Neural progenitor cell (in vitro differentiated cells): Measurements from ENCODE around the gene LHFPL2. TPM values are rescaled to one million over a fixed set of nuclear protein-coding genes. Genes with fewer than 3 reads are reported as not detected.
A peak's percentile ranks its signal among the peaks of the same experiment; 100 is the strongest.

Source experiments
- DNase-seq: peaks from one replicate; pipeline ENCODE4 v3.0.0-alpha.2; 2016; ENCODE audit warnings: low spot score
- H2AFZ ChIP-seq: fragments of 200-600 bp; sonication (generic); replicated peaks from 2 replicates; pipeline ENCODE4 v1.6.1; 2016; ENCODE audit warnings: antibody characterized with exemption
- H3F3A ChIP-seq: fragments of 200-600 bp; sonication (generic); 2 replicates; pipeline ENCODE4 v1.6.1; 2016; ENCODE audit warnings: antibody characterized with exemption, low read depth
- H3K27ac ChIP-seq: fragments of 200-600 bp; sonication (generic); 2 replicates; pipeline ENCODE4 v1.5.1; 2016; ENCODE audit warnings: mild to moderate bottlenecking
- H3K27me3 ChIP-seq: fragments of 200-600 bp; sonication (generic); 2 replicates; pipeline ENCODE4 v1.6.1; 2016; ENCODE audit warnings: mild to moderate bottlenecking, moderate library complexity
- H3K36me3 ChIP-seq: fragments of 200-600 bp; sonication (generic); 2 replicates; pipeline ENCODE4 v1.5.1; 2016
- H3K4me1 ChIP-seq: fragments of 200-600 bp; sonication (generic); 2 replicates; pipeline ENCODE4 v1.6.1; 2016; ENCODE audit warnings: mixed run types
- H3K4me2 ChIP-seq: fragments of 200-600 bp; sonication (generic); 2 replicates; pipeline ENCODE4 v1.6.1; 2016
- H3K4me3 ChIP-seq: fragments of 200-600 bp; sonication (generic); 2 replicates; pipeline ENCODE4 v1.5.1; 2016
- H3K79me2 ChIP-seq: fragments of 200-600 bp; sonication (generic); 2 replicates; pipeline ENCODE4 v1.6.1; 2016; ENCODE audit warnings: low read depth
- H3K9ac ChIP-seq: fragments of 200-600 bp; sonication (generic); 2 replicates; pipeline ENCODE4 v1.6.1; 2016
- H3K9me3 ChIP-seq: fragments of 200-600 bp; sonication (generic); 2 replicates; pipeline ENCODE4 v1.5.1; 2016; ENCODE audit warnings: low read depth
- H4K20me1 ChIP-seq: fragments of 200-600 bp; sonication (generic); 2 replicates; pipeline ENCODE4 v1.6.1; 2016; ENCODE audit warnings: low read depth
- H3K27ac Mint-ChIP-seq: 3 replicates; pipeline ENCODE4 v1.8.0; 2021; ENCODE audit warnings: mixed read lengths
- H3K27me3 Mint-ChIP-seq: 2 replicates; pipeline ENCODE4 v1.8.0; 2022; ENCODE audit warnings: low read depth, mild to moderate bottlenecking, inconsistent platforms, moderate library complexity, mixed read lengths; ENCODE audit not compliant: insufficient read depth
- H3K36me3 Mint-ChIP-seq: 3 replicates; pipeline ENCODE4 v1.8.0; 2021; ENCODE audit warnings: mixed read lengths
- H3K4me1 Mint-ChIP-seq: 3 replicates; pipeline ENCODE4 v1.8.0; 2021; ENCODE audit warnings: mixed read lengths
- H3K4me3 Mint-ChIP-seq: 3 replicates; pipeline ENCODE4 v1.8.0; 2021; ENCODE audit warnings: mild to moderate bottlenecking, moderate library complexity, mixed read lengths
- H3K9me3 Mint-ChIP-seq: 3 replicates; pipeline ENCODE4 v1.8.0; 2020; ENCODE audit warnings: mixed read lengths
- EZH2 ChIP-seq: fragments of 200-600 bp; sonication (generic); IDR thresholded peaks from 2 replicates; pipeline ENCODE4 v1.6.1; 2017; ENCODE audit warnings: antibody characterized with exemption, mild to moderate bottlenecking, moderate library complexity
- EZH2phosphoT487 ChIP-seq: fragments of 200-600 bp; sonication (generic); IDR thresholded peaks from 2 replicates; pipeline ENCODE4 v1.6.1; 2017; ENCODE audit warnings: antibody characterized with exemption
- total RNA-seq: library from RNA; depleted of rRNA; stranded (reverse); fragments of >200 nt; gene quantifications from 2 replicates; pipeline ENCODE4 v1.2.3, GENCODE V29; 2015; ENCODE audit warnings: low replicate concordance
- TF ChIP-seq, protein P1 (sequence below): fragments of 200-600 bp; sonication (generic); IDR thresholded peaks from 2 replicates; pipeline ENCODE4 v1.5.1; 2017; ENCODE audit warnings: antibody characterized with exemption, mild to moderate bottlenecking

Gene LHFPL2
- total RNA-seq, 1 donor from 2014 or later, result 21.1 TPM

DNA sequence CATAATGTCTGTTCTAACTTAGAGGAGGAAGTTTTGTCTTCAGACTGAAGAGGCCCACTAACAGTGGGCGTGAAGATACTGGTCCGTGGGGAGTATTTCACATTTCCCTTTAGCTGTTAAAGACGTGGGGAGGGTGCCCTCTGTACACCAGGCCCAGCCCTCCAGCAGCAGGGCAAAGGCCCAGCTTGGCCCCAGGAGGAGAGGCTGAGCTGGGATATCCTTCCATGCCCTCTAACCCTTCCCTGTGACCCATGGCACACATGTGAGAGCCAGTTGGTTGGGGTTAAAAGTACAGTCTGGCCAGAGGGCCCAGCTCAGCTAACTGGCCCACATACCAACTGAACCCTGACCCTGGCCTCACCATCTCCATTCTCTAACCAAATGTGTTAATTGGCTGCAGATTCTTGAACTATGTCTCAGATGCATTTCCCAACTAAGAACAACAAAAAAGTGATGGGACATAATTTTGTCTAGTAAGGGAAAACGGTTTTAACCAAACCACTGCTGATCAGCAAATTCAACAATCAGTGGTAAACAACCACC, 74.4 kb downstream of the LHFPL2 start:
- Mint-ChIP-seq H3K4me3 (no peak overlapping the region), H3K9me3 (no peaks in the 10 kb centered on the region), H3K4me1 (peaks cover 32% of the 10 kb centered on the region), H3K27ac (no peak overlapping the region), H3K36me3 (peaks cover 4% of the 10 kb centered on the region), H3K27me3 (no peaks in the 10 kb centered on the region)
- H3K9ac ChIP-seq, result no peak overlapping the region
- H3K27ac ChIP-seq, result no peak overlapping the region
- no peak overlapping the region for H2AFZ ChIP-seq
- no peaks in the 10 kb centered on the region for H3K9me3 ChIP-seq
- DNase-seq, result no peak
- H3K4me2 ChIP-seq, result no peak overlapping the region
- H3F3A ChIP-seq, result no peaks in the 10 kb centered on the region
- TF ChIP-seq EZH2 (no peak), EZH2phosphoT487 (no peak)
- TF ChIP-seq, protein P1, sequence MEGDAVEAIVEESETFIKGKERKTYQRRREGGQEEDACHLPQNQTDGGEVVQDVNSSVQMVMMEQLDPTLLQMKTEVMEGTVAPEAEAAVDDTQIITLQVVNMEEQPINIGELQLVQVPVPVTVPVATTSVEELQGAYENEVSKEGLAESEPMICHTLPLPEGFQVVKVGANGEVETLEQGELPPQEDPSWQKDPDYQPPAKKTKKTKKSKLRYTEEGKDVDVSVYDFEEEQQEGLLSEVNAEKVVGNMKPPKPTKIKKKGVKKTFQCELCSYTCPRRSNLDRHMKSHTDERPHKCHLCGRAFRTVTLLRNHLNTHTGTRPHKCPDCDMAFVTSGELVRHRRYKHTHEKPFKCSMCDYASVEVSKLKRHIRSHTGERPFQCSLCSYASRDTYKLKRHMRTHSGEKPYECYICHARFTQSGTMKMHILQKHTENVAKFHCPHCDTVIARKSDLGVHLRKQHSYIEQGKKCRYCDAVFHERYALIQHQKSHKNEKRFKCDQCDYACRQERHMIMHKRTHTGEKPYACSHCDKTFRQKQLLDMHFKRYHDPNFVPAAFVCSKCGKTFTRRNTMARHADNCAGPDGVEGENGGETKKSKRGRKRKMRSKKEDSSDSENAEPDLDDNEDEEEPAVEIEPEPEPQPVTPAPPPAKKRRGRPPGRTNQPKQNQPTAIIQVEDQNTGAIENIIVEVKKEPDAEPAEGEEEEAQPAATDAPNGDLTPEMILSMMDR, result no peak
- H3K36me3 ChIP-seq, result no peaks in the 10 kb centered on the region
- peaks cover 5% of the 10 kb centered on the region for H3K79me2 ChIP-seq
- no peaks in the 10 kb centered on the region for H3K27me3 ChIP-seq
- peaks cover 9% of the 10 kb centered on the region for H3K4me1 ChIP-seq
- peaks cover 19% of the 10 kb centered on the region for H4K20me1 ChIP-seq
- H3K4me3 ChIP-seq, result no peak overlapping the region

DNA sequence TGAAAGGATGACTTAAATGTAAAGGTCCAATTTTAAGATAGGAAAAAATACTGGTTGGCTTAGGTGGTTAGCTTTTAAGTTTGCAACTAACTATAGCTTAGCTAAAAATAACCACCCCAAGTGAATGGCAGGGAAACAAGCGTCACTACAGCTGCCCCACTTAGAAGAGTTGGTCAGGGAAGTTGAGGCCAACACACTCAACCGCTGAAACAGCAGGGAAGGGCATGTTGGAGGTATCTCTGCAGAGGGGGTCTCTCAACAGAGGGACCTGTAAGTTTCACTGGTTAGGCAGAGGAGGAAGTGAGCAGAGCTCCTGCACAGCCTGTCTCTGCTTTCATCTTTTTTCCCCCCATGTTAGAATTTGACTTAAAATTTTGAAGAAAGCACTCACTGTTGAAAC, 75.3 kb downstream of the LHFPL2 start:
- Histone ChIP-seq H3K4me1 (peaks cover 18% of the 10 kb centered on the region), H3K79me2 (peaks cover 6% of the 10 kb centered on the region), H3K27ac (no peak overlapping the region), H4K20me1 (peaks cover 28% of the 10 kb centered on the region), H3K4me2 (no peak overlapping the region), H3K9me3 (no peaks in the 10 kb centered on the region), H3K27me3 (no peaks in the 10 kb centered on the region), H3K36me3 (no peaks in the 10 kb centered on the region), H3K9ac (no peak overlapping the region), H3K4me3 (no peak overlapping the region), H3F3A (no peaks in the 10 kb centered on the region), H2AFZ (no peak overlapping the region)
- H3K27ac Mint-ChIP-seq, result no peak overlapping the region
- peaks cover 4% of the 10 kb centered on the region for H3K36me3 Mint-ChIP-seq
- TF ChIP-seq EZH2phosphoT487, result no peak
- TF ChIP-seq EZH2, result no peak
- TF ChIP-seq, protein P1, result no peak
- no peaks in the 10 kb centered on the region for H3K27me3 Mint-ChIP-seq
- no peaks in the 10 kb centered on the region for H3K9me3 Mint-ChIP-seq
- no peak for DNase-seq
- no peak overlapping the region for H3K4me3 Mint-ChIP-seq
- H3K4me1 Mint-ChIP-seq, result peaks cover 40% of the 10 kb centered on the region

DNA sequence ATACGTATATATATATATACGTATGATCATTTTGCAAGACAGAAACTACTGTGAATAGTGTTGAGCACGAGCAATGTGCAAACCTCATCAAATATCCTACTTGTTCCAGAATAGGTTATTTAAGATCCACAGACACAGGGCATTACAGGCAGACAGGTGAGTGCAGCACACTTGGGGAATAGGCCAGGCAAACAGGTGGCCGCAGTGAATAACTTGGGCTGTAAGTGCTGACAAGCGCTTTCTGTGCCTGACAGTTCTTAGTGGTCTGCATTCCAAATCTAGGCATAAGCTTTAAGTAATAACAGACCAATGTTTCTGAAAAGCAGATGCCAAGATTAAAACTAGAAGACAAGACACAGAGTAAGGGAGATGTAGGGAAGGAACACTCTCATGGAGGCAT, 77.9 kb downstream of the LHFPL2 start:
- Histone ChIP-seq H3K4me3 (no peak overlapping the region), H3K9me3 (no peaks in the 10 kb centered on the region), H2AFZ (no peak overlapping the region), H3K4me2 (no peak overlapping the region), H3K36me3 (no peaks in the 10 kb centered on the region), H4K20me1 (peaks cover 28% of the 10 kb centered on the region), H3K4me1 (peaks cover 23% of the 10 kb centered on the region), H3K27me3 (no peaks in the 10 kb centered on the region), H3K79me2 (peaks cover 18% of the 10 kb centered on the region), H3F3A (no peaks in the 10 kb centered on the region), H3K9ac (no peak overlapping the region), H3K27ac (no peak overlapping the region)
- Mint-ChIP-seq H3K27me3 (no peaks in the 10 kb centered on the region), H3K9me3 (no peaks in the 10 kb centered on the region), H3K4me3 (no peak overlapping the region), H3K36me3 (peaks cover 4% of the 10 kb centered on the region), H3K4me1 (peaks cover 43% of the 10 kb centered on the region), H3K27ac (no peak overlapping the region)
- DNase-seq, result no peak
- TF ChIP-seq EZH2, result no peak

DNA sequence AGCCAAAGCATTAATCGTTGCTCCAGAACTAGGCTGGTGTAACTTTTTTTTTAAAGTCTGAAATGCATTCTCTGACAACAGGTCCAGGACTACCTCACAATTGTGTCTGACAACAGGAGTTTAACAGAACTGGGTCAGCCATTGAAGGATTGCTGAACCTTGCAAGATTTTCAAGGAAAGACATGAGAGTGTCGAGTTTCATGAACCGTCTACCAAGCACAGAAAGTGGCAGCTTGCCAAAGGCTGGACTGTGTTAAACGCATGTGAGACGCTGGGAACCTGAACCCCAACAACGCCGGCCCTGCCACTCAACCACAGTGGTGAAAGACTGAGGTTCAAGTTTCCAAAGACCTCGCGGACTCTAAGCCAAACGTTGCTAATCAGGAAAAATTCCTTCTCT, 79.1 kb downstream of the LHFPL2 start:
- no peaks in the 10 kb centered on the region for H3K36me3 ChIP-seq
- no peak overlapping the region for H3K27ac ChIP-seq
- Mint-ChIP-seq H3K4me3 (no peak overlapping the region), H3K36me3 (peaks cover 4% of the 10 kb centered on the region), H3K9me3 (no peaks in the 10 kb centered on the region), H3K4me1 (peaks cover 36% of the 10 kb centered on the region), H3K27ac (peak overlapping the region; percentile 78), H3K27me3 (no peaks in the 10 kb centered on the region)
- H3K4me1 ChIP-seq, result peaks cover 23% of the 10 kb centered on the region
- H3K4me2 ChIP-seq, result peak overlapping the region; percentile 45
- peaks cover 18% of the 10 kb centered on the region for H3K79me2 ChIP-seq
- H3K9ac ChIP-seq, result no peak overlapping the region
- no peaks in the 10 kb centered on the region for H3K9me3 ChIP-seq
- TF ChIP-seq EZH2phosphoT487 (no peak), EZH2 (no peak)
- no peaks in the 10 kb centered on the region for H3F3A ChIP-seq
- H4K20me1 ChIP-seq, result peaks cover 28% of the 10 kb centered on the region
- no peak overlapping the region for H2AFZ ChIP-seq
- DNase-seq, result peak; percentile 27
- no peak overlapping the region for H3K4me3 ChIP-seq
- H3K27me3 ChIP-seq, result no peaks in the 10 kb centered on the region
